Choroid plexus epithelial cell (primary cell): ENCODE measurements around the gene BRF1.

ENCODE experiments used
- DNase-seq: peaks from one replicate; pipeline ENCODE4 v3.0.0-alpha.2; 2010; ENCODE audit warnings: low read depth
- H3K4me3 ChIP-seq: 2 replicates; pipeline ENCODE4 v1.5.1; 2011; ENCODE audit warnings: low read depth, mild to moderate bottlenecking, control low read depth, low read length, moderate library complexity
- CTCF ChIP-seq: conservative IDR thresholded peaks from 2 replicates; pipeline ENCODE4 v1.5.1; 2011; ENCODE audit warnings: low read depth, mild to moderate bottlenecking, control low read depth, inconsistent platforms, low read length, moderate library complexity

Gene BRF1

DNA sequence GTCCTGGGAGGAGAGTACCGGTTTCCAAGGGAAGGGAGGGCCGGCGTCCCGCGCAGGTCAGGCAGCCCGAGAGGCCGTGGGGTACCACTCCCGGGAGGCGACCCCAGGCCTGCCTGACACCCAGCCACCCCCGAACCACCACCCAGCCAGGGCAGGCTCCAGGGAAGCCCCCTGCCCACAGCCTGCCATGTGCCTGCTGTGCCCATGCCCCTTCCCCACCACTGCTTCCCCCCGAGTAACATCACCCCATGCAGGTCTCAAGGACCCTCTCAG lies 122.0 kb downstream of the BRF1 start:
- no peak overlapping the region for H3K4me3 ChIP-seq
- no peak for TF ChIP-seq CTCF
- no peak for DNase-seq

DNA sequence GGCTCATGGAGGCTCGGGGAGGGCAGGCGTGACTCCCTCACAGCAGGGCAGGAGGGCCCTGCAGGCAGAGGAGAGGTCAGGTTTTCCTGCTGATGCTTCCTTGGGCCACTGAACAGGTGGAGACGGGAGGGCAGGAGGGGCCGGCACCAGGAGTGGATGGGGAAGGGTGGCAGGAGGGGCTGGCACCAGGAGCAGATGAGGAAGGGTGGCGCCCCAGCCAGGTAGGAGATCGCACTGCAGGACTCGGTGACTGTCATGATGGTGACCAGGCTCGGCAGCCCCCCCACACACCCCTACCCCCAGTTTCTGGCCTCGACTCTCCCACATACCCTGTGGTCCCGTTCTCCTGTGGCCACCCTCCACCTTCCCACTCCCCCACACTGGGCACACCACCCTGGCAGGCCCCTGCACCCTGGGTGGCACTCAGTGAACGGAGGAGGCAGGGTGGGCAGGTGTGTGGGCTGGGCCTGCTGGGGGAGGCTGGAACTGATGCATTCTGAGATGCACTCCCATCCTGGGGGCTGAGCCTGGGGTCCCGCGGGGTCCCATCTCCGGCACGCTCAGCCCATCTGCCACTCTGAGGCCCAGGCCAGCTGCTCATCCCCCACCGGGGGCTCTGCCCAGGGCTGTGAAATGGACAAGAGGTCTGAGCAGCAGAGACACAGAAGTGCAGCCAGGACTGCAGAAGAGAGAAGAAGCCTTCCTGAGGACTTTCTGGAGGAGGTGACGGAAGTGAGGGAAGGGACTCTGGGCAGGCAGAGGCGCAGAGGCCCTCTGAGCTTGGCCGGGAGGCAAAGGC lies 122.5 kb downstream of the BRF1 start:
- TF ChIP-seq CTCF = no peak
- H3K4me3 ChIP-seq = no peak overlapping the region

DNA sequence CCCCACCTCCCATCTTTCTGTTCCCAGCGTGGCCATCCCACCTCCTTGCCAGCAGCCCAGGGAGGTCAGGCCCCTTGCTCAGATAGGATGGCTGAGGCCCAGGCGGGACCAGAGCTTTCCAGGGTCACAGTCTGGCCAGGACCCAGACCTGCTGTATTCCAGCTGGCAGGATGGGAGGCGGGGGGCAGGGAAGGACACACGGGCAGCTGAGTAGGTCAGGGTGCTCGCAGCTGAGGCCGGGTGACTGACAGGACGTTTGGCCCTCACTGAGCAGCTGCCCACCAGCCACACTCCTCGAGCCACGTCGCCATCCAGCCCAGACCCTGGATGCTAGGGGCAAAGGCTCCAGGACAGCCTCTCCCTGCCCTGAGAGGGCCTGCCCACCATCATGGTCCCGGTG lies 123.7 kb downstream of the BRF1 start:
- TF ChIP-seq CTCF = no peak
- DNase-seq = no peak
- H3K4me3 ChIP-seq = no peak overlapping the region

More for the DNA sequence above, 122.5 kb downstream of the BRF1 start:
- no peak for DNase-seq

DNA sequence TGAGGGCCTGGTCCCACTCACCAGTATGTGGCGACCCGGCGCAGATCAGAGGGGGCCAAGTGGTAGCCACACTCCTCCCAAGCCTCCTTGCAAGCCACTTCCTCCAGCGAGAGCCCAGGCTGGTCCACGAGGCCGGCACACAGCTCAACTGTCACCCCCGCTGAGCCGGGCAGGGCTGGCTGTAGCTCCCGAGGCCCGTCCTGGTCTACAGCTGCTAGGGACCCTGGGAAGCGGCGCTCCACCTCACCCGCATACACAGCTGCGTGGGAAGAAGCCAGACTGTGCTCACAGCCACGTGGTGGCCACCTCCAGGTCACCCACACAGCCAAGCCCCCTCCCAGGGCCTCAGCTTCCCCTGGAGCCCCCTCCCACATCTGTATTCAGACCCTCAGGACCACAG lies 124.3 kb downstream of the BRF1 start:
- no peak for TF ChIP-seq CTCF
- H3K4me3 ChIP-seq = no peak overlapping the region

DNA sequence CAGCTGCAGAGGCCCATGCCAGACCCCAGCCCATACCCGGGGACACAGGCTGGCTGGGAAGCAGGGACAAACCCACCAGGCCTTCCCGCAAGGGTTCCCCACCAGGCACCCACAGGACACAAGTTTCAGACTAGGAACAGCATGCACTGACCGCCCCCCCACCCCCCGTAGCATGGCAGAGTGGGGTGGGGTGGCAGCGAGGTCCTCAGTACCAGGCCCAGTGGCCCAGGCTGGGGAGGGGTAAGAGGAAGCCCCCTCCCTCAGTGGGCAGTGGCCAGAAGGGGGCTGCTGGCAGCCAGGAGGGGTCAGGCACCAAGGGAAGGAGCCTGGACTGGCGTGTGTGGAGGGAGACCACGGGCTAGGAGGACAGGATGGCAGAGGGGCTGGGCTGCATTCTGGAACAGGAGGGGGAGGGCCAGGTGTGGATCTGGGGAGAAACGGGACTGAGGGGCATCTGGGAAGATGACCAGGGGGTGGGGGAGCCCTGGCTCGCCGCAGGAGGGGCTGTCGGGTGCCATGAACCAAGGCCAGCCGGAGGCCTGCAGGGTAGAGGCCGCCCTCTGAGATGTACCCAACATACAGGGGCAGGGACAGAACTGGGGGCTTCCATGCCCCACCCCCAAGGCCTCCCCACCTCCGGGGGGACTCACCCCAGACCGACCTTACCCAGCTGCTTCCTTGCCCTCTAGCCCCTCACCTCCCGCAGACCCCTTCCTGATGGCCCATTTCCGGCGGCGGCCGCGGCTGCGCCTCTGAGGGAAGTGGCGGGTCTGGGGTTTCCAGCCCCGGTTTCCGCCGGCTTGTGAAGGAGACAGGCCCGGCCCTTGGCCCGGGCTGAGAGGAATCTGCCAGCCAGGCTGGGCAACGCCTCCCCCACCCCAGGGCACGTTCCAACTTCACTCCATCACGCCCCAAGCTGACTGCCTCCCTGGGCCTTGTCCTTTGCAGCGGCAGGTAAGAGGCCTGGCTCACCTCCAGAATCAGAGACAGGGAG lies 126.6 kb downstream of the BRF1 start:
- DNase-seq = no peak
- H3K4me3 ChIP-seq = no peak overlapping the region
- TF ChIP-seq CTCF = no peak

More for the DNA sequence above, 124.3 kb downstream of the BRF1 start:
- DNase-seq = no peak

DNA sequence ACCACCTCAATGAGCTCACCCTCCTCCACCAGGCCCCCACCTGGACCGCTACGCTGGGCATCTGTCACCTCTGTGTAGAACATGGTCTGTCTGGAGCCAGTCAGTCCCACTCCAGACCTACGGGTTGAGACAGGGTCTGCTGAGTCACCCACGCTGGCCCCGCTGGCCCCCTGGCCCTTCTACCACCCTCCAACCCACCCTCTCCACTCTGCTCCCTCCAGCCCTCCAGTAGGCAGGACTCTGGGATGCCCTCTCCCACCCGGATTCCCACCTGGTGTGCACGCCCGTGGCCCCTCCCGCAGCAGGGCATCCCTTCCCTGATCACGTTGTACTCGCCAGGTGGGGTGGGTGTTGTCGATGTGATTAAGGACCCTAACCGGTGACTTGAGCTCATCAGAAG lies 127.7 kb downstream of the BRF1 start:
- TF ChIP-seq CTCF = no peak
- H3K4me3 ChIP-seq = no peak overlapping the region
- no peak for DNase-seq
